Medulla oblongata (tissue), 1 donor: Measurements from ENCODE around the gene ERFE.

Experiments
- DNase-seq: peaks from one replicate; pipeline ENCODE4 v3.0.0-alpha.2; 2015; ENCODE audit errors: extremely low spot score

ERFE gene

GRCh38 chr2:238139196-238140039 is 19.4 kb upstream of the ERFE start:
- no peak for DNase-seq

GRCh38 chr2:238140040-238140439 is 18.7 kb upstream of the ERFE start:
- DNase-seq = no peak

DNA sequence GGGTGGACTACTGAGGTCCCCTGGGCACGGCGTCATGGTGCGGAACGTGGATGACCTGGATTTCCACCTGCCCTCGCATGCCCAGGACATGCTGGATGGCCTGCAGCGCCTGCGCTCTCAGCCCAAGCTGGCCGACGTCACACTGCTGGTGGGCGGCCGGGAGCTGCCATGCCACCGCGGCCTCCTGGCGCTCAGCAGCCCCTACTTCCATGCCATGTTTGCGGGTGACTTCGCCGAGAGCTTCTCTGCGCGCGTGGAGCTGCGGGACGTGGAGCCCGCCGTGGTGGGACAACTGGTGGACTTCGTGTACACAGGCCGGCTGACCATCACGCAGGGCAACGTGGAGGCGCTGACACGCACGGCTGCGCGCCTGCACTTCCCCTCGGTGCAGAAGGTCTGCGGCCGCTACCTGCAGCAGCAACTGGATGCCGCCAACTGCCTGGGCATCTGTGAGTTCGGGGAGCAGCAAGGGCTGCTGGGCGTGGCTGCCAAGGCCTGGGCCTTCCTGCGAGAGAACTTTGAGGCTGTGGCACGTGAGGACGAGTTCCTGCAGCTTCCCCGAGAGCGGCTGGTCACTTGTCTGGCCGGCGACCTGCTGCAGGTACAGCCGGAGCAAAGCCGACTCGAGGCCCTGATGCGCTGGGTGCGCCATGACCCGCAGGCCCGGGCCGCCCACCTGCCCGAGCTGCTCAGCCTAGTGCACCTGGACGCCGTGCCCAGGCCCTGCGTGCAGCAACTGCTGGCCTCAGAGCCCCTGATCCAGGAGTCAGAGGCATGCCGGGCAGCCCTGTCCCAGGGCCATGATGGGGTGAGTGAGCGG is 17.8 kb upstream of the ERFE start:
- no peak for DNase-seq

DNA sequence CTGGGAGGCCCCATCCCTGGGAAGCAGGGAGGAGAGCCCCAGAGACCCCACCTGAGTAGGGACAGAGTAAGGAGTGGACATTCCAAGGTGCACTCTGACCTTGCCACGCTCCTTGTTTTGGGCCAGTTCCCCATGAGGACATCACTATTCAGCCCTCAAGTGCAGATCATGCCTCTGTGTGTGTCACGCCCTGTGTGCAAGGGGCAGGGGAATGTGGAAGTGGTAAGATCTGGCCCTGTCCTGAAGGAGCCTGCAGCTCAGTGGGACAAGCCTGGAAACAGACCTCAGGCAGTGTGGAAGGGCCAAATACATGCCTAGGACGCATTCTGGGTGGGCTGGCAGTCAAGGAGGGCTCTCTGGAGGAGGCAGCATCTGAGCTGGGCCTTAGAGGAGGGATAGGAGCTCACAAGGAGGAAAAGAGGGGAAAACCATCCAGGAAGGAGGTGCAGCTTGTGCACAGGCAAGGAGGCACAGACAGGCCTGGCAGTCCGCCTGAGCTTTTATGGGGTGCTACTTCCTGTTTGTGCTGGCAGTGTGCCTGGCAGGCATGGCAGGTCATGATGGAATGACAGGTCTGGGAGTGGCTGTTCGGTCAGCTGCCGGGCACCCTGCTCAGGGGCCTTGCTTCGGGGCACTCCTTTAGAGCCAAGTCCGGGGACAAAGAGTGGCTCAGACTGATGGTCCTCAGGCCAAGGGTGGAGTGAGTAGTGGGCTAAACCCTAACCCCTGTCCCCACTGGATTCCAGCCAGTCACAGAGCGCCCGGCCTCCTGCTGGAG is 17.0 kb upstream of the ERFE start:
- DNase-seq = no peak

GRCh38 chr2:238142382-238143205 is 16.2 kb upstream of the ERFE start:
- no peak for DNase-seq

GRCh38 chr2:238143239-238143951 is 15.4 kb upstream of the ERFE start:
- DNase-seq = no peak

- no peak for DNase-seq
These were observed 14.5 kb upstream of the ERFE start for GRCh38 chr2:238144262-238144661.

DNA sequence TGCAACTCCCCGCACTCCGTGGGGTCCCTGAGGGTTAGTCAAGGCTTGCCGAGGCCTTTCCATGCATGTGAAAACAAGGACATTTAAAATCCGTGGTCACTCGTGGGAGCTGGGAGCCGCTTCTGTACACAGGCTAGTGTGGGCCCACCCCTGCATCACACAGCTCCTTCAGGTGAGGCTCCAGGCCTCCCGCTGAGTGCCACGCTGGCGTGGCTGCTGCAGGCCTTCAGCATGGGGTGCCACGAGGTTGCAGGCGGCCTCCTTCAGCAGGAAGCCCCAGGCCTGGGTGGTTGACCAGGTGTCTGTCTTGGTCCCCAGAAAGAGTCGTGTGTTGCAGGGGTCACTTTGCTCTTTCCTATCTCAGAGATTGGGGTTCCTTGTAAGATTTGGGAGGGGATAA is 13.7 kb upstream of the ERFE start:
- no peak for DNase-seq

DNA sequence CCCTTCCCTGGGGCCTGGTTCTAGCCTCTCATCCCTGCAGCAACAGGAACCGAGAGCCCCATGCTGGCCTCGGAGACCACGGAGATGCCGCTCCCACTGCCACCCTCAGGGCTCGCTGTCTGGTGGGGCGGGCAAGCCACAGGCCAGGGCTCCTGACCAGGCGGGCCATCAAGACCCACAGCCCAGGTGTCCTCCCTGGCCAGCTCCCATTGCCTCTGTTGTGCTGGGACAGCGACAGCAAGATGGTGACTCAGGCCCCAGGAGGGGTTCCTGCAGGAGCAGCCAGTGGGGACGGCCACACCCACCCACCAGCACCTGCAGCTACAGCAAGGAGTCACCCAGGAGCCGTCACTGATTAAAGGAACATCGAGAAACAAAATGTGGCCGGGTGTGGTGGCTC is 12.9 kb upstream of the ERFE start:
- DNase-seq = no peak

GRCh38 chr2:238146884-238147544 is 11.8 kb upstream of the ERFE start:
- DNase-seq = no peak

- no peak for DNase-seq
These were observed 9.8 kb upstream of the ERFE start for GRCh38 chr2:238148981-238149380.

DNA sequence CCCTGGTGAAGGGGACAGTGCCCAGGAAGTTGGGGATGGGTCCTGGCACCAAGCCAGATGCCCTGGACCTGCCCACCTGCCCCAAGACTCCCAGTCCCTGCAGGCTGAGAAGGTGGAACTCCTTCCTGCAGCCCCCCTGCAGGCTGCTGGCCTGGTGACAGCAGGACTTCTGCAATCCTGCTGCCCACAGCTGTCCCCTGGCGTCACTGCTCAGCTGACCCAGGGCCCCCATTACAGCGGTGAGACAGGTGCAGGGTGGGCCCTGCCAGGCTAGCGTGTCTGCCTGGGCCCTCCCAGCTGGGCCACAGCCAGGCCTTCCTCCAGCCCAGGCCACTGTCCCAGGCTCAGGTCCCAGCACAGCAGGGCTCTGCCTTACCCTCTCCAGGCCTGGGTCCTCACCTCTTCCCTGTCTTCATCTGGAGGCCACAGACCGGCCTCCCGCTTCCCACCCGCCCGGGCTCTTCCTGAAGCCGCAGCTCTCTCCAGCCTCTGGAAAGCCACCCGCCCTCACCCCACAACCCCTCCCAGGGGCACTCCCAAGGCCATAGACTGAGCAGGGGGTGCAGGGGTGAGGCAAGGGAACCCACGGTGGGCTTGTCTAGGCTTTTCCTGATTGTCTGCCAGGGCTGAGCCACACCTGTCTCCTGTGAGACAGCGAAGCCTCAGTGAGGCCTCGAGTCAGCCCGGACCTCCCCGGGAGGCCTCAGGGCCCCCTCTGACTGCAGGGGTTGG is 8.8 kb upstream of the ERFE start:
- no peak for DNase-seq

GRCh38 chr2:238150686-238151085 is 8.1 kb upstream of the ERFE start:
- DNase-seq = no peak

DNA sequence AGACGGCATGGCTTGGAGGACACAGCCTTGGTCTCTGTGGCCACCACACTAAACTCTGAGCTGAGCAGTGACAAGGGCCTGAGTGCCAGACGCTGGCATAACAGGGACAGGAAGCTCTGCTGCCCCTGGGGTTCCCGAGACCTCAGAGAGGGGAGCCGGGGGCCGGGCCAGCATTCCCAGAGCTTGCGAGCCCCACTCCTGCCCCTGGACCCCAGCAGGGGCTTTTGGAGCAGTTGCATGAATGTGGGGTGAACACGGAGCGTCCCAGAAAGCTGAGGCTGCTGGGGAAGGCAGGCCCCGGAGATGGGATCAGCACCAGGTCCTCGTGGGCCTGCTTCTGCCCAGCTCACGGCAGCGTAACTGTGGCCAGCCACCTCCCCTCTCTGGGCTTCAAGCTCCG is 7.6 kb upstream of the ERFE start:
- no peak for DNase-seq

DNA sequence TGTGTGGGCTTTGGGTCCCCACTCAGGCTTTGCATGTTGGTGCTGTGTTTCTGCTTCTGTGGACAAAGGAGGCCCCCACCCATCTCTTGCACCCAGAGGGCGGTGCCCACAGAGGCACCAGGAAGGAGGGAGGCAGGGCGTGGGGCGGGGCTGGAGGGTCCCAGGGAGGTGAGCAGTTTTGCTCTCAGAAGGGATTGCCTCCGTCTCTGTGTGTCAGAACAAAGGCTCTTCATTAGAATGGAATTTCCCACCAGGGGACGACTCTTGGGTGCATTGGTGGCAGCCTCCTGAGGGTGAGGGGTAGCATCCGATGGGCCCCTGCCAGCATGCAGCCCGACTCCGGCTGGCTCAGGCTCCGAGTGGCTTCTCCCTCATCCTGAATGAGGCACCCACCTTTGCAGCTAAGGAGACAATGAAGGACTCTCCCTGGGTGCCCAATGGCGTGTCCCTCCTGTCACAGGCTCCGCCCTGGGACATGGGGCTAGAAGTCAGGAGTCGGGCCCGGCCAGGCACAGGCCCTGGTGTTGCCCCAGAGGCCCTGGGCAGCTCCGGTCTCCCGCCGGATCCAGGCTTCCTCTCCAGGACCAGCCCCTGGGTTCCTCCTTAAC is 7.0 kb upstream of the ERFE start:
- no peak for DNase-seq

DNA sequence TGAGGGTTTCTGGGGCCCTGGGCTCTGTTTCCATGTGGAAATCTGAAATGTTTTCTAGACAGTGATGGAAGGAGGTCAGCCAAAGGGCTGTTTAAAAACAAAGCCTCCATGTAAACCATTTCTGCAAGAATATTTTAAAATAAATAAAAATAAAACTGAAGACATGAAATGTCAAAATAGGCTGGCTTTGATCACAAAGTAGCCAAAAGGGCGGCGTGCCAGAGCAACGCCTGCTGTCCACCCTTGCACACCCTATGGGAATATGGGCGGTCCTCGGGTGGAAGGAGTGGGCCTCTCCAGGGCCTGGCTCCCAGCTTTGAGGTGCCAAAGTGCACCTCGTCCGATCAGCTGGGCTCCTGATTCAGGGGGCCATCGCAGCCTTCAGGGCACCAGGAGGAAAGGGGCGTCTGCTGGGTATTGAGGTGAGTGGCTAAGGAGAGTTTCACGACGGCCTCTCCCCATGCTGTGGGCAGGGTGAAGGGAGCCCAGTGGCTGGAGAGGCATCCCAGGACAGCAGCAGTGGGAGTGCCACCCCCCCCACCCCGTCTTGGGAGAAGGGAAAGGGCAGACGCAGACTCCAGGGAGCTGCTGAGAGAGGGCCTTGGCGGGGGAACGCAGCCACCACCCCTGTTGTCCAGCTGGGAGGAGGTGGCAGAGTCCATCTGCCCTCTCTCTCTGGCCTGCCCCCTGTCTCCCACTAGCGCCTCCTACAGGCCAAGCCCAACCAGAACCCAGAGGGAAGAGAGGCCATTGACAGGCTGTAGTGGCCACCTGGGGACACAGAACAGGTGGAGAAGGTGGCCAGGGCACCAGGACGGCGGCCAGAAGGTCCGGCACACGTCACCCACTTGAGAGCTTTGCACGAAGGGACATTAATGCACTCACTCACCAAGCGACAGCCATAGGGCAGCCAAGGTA is 5.7 kb upstream of the ERFE start:
- DNase-seq = no peak

- DNase-seq = no peak
These were observed 4.2 kb upstream of the ERFE start for GRCh38 chr2:238154570-238154969.
